ENCODE results near the gene FHL1.
A peak's percentile ranks its signal among the peaks of the same experiment; 100 is the strongest.
"Not testable (repeated sequence)": the region's sequence is repeated elsewhere in the genome, so short reads cannot be mapped to it uniquely, and the experiment has no call there.

Gene FHL1

GRCh38 chrX:136162827-136163570, 15.7 kb downstream of the FHL1 start:
- TF ChIP-seq POLR2A (IDR thresholded peaks at IDR 0.05; ENCODE audit: low read length) (no peak), GATA1 (IDR thresholded peaks at IDR 0.05; ENCODE audit: low read depth, low read length) (no peak)
- DNase-seq = peak; percentile 13 to 36

- DNase-seq = no peak
- TF ChIP-seq POLR2A (IDR thresholded peaks at IDR 0.05; ENCODE audit: low read length) (no peak), GATA1 (IDR thresholded peaks at IDR 0.05; ENCODE audit: low read depth, low read length) (no peak)
Measured at GRCh38 chrX:136163689-136164088, 16.4 kb downstream of the FHL1 start.

GRCh38 chrX:136165406-136165805, 18.1 kb downstream of the FHL1 start:
- DNase-seq = no peak
- TF ChIP-seq POLR2A (IDR thresholded peaks at IDR 0.05; ENCODE audit: low read length) (no peak), GATA1 (IDR thresholded peaks at IDR 0.05; ENCODE audit: low read depth, low read length) (no peak)

GRCh38 chrX:136166221-136166855, 19.0 kb downstream of the FHL1 start:
- no peak for TF ChIP-seq POLR2A (IDR thresholded peaks at IDR 0.05; ENCODE audit: low read length)
- no peak for TF ChIP-seq GATA1 (IDR thresholded peaks at IDR 0.05; ENCODE audit: low read depth, low read length)
- DNase-seq = no peak

GRCh38 chrX:136167989-136168388, 20.7 kb downstream of the FHL1 start:
- DNase-seq = not testable (repeated sequence)

GRCh38 chrX:136168929-136169735, 21.8 kb downstream of the FHL1 start:
- DNase-seq = peak in 1 of 2 experiments; percentile 1
- TF ChIP-seq POLR2A (IDR thresholded peaks at IDR 0.05; ENCODE audit: low read length) (no peak), GATA1 (IDR thresholded peaks at IDR 0.05; ENCODE audit: low read depth, low read length) (no peak)

- TF ChIP-seq POLR2A (IDR thresholded peaks at IDR 0.05; ENCODE audit: low read length) (no peak), GATA1 (IDR thresholded peaks at IDR 0.05; ENCODE audit: low read depth, low read length) (no peak)
- DNase-seq = no peak
Measured at GRCh38 chrX:136170139-136170800, 22.9 kb downstream of the FHL1 start.

- DNase-seq = no peak
Measured at GRCh38 chrX:136171420-136171819, 24.1 kb downstream of the FHL1 start.

GRCh38 chrX:136176399-136176825, 29.1 kb downstream of the FHL1 start:
- no peak for TF ChIP-seq POLR2A (IDR thresholded peaks at IDR 0.05; ENCODE audit: low read length)
- no peak for TF ChIP-seq GATA1 (IDR thresholded peaks at IDR 0.05; ENCODE audit: low read depth, low read length)

More at GRCh38 chrX:136171420-136171819, 24.1 kb downstream of the FHL1 start:
- TF ChIP-seq POLR2A (IDR thresholded peaks at IDR 0.05; ENCODE audit: low read length) (no peak), GATA1 (IDR thresholded peaks at IDR 0.05; ENCODE audit: low read depth, low read length) (no peak)

GRCh38 chrX:136179133-136179532, 31.8 kb downstream of the FHL1 start:
- no peak for DNase-seq
- TF ChIP-seq POLR2A (IDR thresholded peaks at IDR 0.05; ENCODE audit: low read length) (no peak), GATA1 (IDR thresholded peaks at IDR 0.05; ENCODE audit: low read depth, low read length) (no peak)

More at GRCh38 chrX:136176399-136176825, 29.1 kb downstream of the FHL1 start:
- no peak for DNase-seq

- TF ChIP-seq GATA1 (IDR thresholded peaks at IDR 0.05; ENCODE audit: low read depth, low read length) (no peak), POLR2A (IDR thresholded peaks at IDR 0.05; ENCODE audit: low read length) (no peak)
- DNase-seq = no peak
Measured at GRCh38 chrX:136182414-136182813, 35.1 kb downstream of the FHL1 start.

- no peak for DNase-seq
- TF ChIP-seq POLR2A (IDR thresholded peaks at IDR 0.05; ENCODE audit: low read length) (no peak), GATA1 (IDR thresholded peaks at IDR 0.05; ENCODE audit: low read depth, low read length) (no peak)
Measured at GRCh38 chrX:136183172-136183571, 35.8 kb downstream of the FHL1 start.

- no peak for DNase-seq
- no peak for TF ChIP-seq POLR2A (IDR thresholded peaks at IDR 0.05; ENCODE audit: low read length)
- TF ChIP-seq GATA1 (IDR thresholded peaks at IDR 0.05; ENCODE audit: low read depth, low read length) = no peak
Measured at GRCh38 chrX:136183917-136184316, 36.6 kb downstream of the FHL1 start.
